Measurements from ENCODE around the gene PAQR9.

PAQR9 gene

DNA sequence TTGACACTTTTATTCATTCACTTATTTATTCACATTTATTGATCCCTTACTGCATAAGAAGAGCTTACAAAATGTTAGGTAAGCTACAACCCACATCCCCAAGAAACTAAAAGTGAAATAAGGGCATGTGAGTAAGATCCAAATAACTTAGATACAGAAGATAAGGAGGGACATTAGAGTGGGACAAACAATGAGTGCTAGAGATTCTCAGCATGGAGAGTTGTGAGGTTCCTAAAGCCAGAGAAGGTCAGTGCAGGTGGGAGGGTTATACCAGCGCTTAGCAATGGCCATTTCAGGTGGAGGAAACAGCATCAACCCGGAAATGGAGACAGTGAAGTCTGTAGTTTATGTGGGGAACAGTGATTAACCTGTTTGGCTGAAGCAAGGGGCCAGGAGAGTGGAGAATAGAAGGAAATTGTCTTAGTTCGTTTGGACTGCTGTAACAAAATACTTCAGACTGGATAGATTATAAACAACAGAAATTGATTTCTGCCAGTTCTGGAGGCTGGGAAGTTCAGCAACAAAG, 49.1 kb downstream of the PAQR9 start:
- no peak for FAIRE-seq

DNA sequence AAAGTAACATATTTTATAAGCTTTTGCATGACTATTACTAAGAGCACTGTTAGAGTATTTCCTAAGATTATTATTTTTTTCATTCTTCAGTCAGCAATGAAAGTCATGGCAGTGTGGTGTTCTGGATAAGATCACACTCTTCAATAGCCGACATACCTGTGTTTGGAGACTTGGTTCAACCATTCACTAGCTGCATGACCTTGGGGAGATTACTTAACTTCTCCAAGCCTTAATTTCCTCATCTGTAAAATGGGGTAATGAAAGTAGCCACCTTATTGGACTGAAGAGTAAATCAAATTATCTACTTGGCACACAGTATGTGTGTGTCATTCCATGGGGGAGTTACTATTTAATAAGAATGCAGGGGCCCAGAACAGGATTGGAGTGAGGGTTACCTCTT, 50.0 kb downstream of the PAQR9 start:
- FAIRE-seq: no peak

DNA sequence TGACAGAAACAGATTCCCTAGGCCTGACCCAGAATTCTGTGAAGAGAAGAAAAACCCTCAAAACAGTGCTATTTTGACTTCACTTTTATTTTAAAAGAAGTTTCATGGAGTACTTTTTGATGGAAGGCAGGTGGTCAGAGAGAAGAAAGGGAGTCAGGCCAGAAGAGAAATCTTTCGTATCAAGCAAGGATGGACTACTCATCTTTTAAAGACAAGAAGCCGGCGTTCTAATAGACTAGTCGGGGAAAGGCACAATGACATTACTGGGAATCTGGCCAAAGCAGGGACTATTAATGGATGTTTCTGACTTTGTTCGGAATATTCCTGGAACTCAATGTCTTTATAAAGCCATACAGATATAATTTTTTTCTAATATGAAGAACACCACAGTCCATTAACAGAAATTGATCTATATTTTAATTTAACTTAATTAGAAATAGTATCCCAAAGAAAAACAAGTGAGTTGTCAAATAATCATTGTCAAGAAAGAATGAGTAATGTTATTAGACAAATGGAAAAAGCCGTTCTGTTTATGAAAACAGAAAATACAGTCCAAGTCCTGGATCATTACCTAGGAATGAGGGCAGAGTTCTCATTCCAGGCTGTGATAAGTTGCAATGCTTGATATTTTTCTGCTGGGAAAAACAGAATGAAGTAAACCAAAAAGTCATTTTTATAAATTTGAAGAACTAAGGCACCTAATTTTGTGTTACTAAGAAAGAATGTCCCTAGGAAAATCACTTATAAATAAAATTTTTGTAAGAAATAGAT, 50.9 kb downstream of the PAQR9 start:
- no peak for FAIRE-seq

All from G401.6 (cell line).